ENCODE data around the gene ADORA1.

Gene ADORA1

GRCh38 chr1:203127666-203128430 is at the start of gene ADORA1:
ADORA1 (plus strand) TSS chr1:203127726; CDS start chr1:203128842, 1,116 bp downstream.
- DNase-seq: peak; percentile 78 to 95 (median 88)
- intact Hi-C loops (cut with DNase I): loop anchor here (5.0 kb wide), 1 partner anchor 91 kb away; no protein-coding TSS in a partner anchor

GRCh38 chr1:203077956-203078355 is 49.6 kb upstream of the ADORA1 start:
- intact Hi-C loops (cut with DNase I): no loop called here
- DNase-seq: no peak

- intact Hi-C loops (cut with DNase I): no loop called here
- DNase-seq: no peak
These were observed 49.0 kb upstream of the ADORA1 start for GRCh38 chr1:203078478-203078877.

GRCh38 chr1:203080456-203080855 is 47.1 kb upstream of the ADORA1 start:
- DNase-seq: no peak
- intact Hi-C loops (cut with DNase I): no loop called here

- intact Hi-C loops (cut with DNase I): no loop called here
These were observed 45.9 kb upstream of the ADORA1 start for GRCh38 chr1:203081465-203082230.

GRCh38 chr1:203082231-203082505 is 45.4 kb upstream of the ADORA1 start:
- intact Hi-C loops (cut with DNase I): no loop called here
- no peak for DNase-seq

More at GRCh38 chr1:203081465-203082230, 45.9 kb upstream of the ADORA1 start:
- peak in 4 of 42 donors; percentile 2 to 33 (median 14) for DNase-seq

- DNase-seq: peak in 5 of 42 donors; percentile 6 to 37 (median 22)
- intact Hi-C loops (cut with DNase I): no loop called here
These were observed 44.7 kb upstream of the ADORA1 start for GRCh38 chr1:203082571-203083462.

GRCh38 chr1:203083463-203083921 is 44.0 kb upstream of the ADORA1 start:
- intact Hi-C loops (cut with DNase I): no loop called here
- DNase-seq: peak in 4 of 42 donors; percentile 10 to 39 (median 24)

- intact Hi-C loops (cut with DNase I): no loop called here
- peak in 9 of 42 donors; percentile 26 to 59 (median 35) for DNase-seq
These were observed 42.7 kb upstream of the ADORA1 start for GRCh38 chr1:203084588-203085527.

- intact Hi-C loops (cut with DNase I): no loop called here
- DNase-seq: peak in 5 of 42 donors; percentile 2 to 31 (median 8)
These were observed 41.8 kb upstream of the ADORA1 start, which contains the start of gene MYOG for GRCh38 chr1:203085528-203086406. MYOG (minus strand) TSS chr1:203086012; CDS start chr1:203085961, 51 bp downstream.

- intact Hi-C loops (cut with DNase I): no loop called here
These were observed 40.3 kb upstream of the ADORA1 start for GRCh38 chr1:203086992-203087763.

GRCh38 chr1:203088441-203088840 is 39.1 kb upstream of the ADORA1 start:
- DNase-seq: peak in 2 of 42 donors; percentile 5 to 34

More at GRCh38 chr1:203086992-203087763, 40.3 kb upstream of the ADORA1 start:
- DNase-seq: peak in 4 of 42 donors; percentile 5 to 35 (median 12)

GRCh38 chr1:203089001-203089650 is 38.4 kb upstream of the ADORA1 start:
- peak in 3 of 42 donors; percentile 7 to 37 (median 19) for DNase-seq
- intact Hi-C loops (cut with DNase I): no loop called here

More at GRCh38 chr1:203088441-203088840, 39.1 kb upstream of the ADORA1 start:
- intact Hi-C loops (cut with DNase I): no loop called here

GRCh38 chr1:203089651-203090045 is 37.9 kb upstream of the ADORA1 start:
- intact Hi-C loops (cut with DNase I): no loop called here

GRCh38 chr1:203090421-203091198 is 36.9 kb upstream of the ADORA1 start:
- intact Hi-C loops (cut with DNase I): no loop called here
- DNase-seq: peak in 2 of 42 donors; percentile 14 to 30

More at GRCh38 chr1:203089651-203090045, 37.9 kb upstream of the ADORA1 start:
- DNase-seq: peak in 8 of 42 donors; percentile 6 to 55 (median 20)

Data from head of caudate nucleus (tissue), 42 donors.